ENCODE results near the gene GRIK4.

Gene GRIK4

GRCh38 chr11:120548682-120549209, 37.2 kb downstream of the GRIK4 start:
- no peak for DNase-seq

- no peak for DNase-seq
These were observed 37.8 kb downstream of the GRIK4 start for GRCh38 chr11:120549346-120549745.

GRCh38 chr11:120550007-120550406, 38.5 kb downstream of the GRIK4 start:
- DNase-seq: no peak

- DNase-seq: no peak
These were observed 39.6 kb downstream of the GRIK4 start for GRCh38 chr11:120551191-120551590.

- DNase-seq: no peak
These were observed 43.4 kb downstream of the GRIK4 start for GRCh38 chr11:120554766-120555432.

- DNase-seq: no peak
These were observed 43.9 kb downstream of the GRIK4 start for GRCh38 chr11:120555433-120555773.

- no peak for DNase-seq
These were observed 45.2 kb downstream of the GRIK4 start for GRCh38 chr11:120556797-120557196.

GRCh38 chr11:120558744-120559431, 47.3 kb downstream of the GRIK4 start:
- DNase-seq: no peak

GRCh38 chr11:120561286-120561685, 49.7 kb downstream of the GRIK4 start:
- DNase-seq: no peak

- no peak for DNase-seq
These were observed 51.4 kb downstream of the GRIK4 start for GRCh38 chr11:120562806-120563425.

GRCh38 chr11:120563703-120564572, 52.4 kb downstream of the GRIK4 start:
- DNase-seq: no peak

GRCh38 chr11:120564573-120565311, 53.2 kb downstream of the GRIK4 start:
- no peak for DNase-seq

GRCh38 chr11:120565466-120566155, 54.1 kb downstream of the GRIK4 start:
- no peak for DNase-seq

GRCh38 chr11:120566176-120566575, 54.6 kb downstream of the GRIK4 start:
- DNase-seq: no peak

- no peak for DNase-seq
These were observed 57.2 kb downstream of the GRIK4 start for GRCh38 chr11:120568572-120569307.

- no peak for DNase-seq
These were observed 58.3 kb downstream of the GRIK4 start for GRCh38 chr11:120569861-120570260.

GRCh38 chr11:120571476-120571875, 59.9 kb downstream of the GRIK4 start:
- DNase-seq: no peak

GRCh38 chr11:120573756-120574354, 62.3 kb downstream of the GRIK4 start:
- DNase-seq: no peak

GRCh38 chr11:120574876-120575275, 63.3 kb downstream of the GRIK4 start:
- DNase-seq: no peak

GRCh38 chr11:120575461-120575860, 63.9 kb downstream of the GRIK4 start:
- no peak for DNase-seq

- DNase-seq: no peak
These were observed 65.1 kb downstream of the GRIK4 start for GRCh38 chr11:120576606-120577005.
